GM12873 (cell line): ENCODE data around the gene TACC2.

Experiments
- CTCF ChIP-seq: IDR thresholded peaks from 2 replicates; pipeline ENCODE4 v1.5.1; 2012; ENCODE audit warnings: low read depth, mild to moderate bottlenecking, moderate library complexity, low read length, control low read depth; ENCODE audit not compliant: insufficient read depth; ENCODE audit errors: missing control alignments

The TACC2 gene

GRCh38 chr10:122152544-122152943 is 163.6 kb downstream of the TACC2 start:
- TF ChIP-seq CTCF: no peak

GRCh38 chr10:122154031-122154544 is 165.1 kb downstream of the TACC2 start:
- no peak for TF ChIP-seq CTCF

DNA sequence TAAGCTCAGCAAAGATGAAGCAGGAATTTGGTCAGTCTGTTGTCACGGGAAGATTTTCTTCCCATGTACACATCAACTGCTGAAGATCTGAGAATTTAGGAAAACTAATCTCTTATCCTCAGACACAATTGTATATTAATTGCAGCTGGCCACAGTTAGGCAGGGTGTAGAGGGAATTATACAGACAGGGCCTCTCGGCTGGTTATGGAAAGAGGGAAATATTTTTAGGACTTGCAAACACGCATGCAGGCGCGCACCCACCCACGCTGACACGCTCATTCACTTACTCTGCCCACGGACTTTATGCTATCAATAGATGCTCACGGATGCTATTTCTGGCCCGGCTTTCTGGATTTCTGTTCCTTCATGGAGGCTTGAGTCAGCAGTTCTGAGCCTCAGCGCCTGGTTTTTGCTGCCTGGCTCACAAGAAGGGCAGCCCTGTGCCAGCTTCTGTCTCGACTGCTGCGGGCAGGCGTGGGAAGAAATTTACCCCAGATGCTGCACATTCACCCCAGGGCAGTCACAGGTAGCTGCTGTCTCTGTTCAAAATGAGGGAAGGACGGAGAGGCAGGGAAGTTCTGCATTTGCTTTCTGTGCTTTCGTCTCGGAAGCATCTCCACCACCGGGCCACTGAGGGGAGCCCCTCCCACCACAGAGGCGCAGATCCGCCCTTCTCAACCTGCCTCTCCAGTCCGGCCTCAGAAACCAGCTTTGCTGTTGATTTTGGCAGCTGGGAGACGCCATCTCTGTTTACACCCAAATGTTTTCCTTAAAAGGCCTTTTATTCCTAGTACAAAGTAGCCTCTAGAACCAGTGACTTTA is 165.8 kb downstream of the TACC2 start:
- no peak for TF ChIP-seq CTCF

DNA sequence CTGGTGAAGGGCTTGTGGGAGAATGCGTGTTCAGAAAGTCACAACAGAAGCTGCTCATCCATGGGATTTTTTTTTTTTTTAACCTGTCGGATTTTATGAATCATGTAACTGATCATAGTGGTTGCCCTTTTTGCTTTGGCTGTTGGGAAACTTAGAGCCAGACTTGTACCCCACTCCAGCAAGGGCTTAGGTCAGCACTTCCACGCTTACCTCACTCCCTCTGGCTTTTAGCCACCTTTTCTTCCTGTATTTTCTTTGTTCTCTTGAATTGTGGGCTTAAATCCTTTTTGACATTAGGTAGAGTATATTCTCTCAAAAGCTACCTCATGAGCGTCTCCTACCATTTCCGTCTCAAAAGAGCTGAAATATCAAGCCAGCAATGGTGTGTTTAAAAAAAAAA is 168.5 kb downstream of the TACC2 start:
- no peak for TF ChIP-seq CTCF

DNA sequence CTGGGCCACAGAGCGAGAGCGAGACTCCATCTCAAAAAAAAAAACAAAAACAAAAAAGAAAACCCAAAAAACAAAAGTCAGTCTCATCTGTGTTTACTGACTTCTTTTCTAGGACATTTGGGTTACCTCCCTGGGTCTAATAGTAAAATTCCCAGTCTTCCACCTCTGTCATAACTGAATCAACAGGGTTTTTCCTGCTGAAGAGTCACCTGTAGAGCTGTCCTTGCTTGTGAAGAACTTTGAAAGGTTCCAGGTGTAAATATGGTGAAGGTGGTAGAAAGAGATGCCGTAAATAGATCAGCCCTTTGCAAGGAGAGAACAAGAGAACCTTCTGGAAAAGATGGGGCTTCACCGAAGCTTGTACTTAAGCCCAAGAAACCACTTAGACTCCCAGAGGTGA is 169.4 kb downstream of the TACC2 start:
- TF ChIP-seq CTCF: no peak

GRCh38 chr10:122159141-122159970 is 170.4 kb downstream of the TACC2 start:
- TF ChIP-seq CTCF: no peak

GRCh38 chr10:122161795-122162194 is 172.8 kb downstream of the TACC2 start:
- no peak for TF ChIP-seq CTCF
